COR-L47 (cell line): ENCODE data around the gene ANXA5.
"Not testable (repeated sequence)": the region's sequence is repeated elsewhere in the genome, so short reads cannot be mapped to it uniquely, and the experiment has no call there.

Experiments used
- DNase-seq: peaks from one replicate; lab custom pipeline; 2025; lab: John Stamatoyannopoulos, UW

The ANXA5 gene

GRCh38 chr4:121679267-121679666 lies 17.5 kb downstream of the ANXA5 start:
- no peak for DNase-seq

- no peak for DNase-seq
Observed at GRCh38 chr4:121677524-121677923, 19.3 kb downstream of the ANXA5 start.

GRCh38 chr4:121676345-121677075 lies 20.3 kb downstream of the ANXA5 start:
- no peak for DNase-seq

GRCh38 chr4:121675715-121676114 lies 21.1 kb downstream of the ANXA5 start:
- DNase-seq, result no peak

GRCh38 chr4:121674696-121675095 lies 22.1 kb downstream of the ANXA5 start:
- DNase-seq, result no peak

GRCh38 chr4:121674191-121674590 lies 22.6 kb downstream of the ANXA5 start:
- DNase-seq, result no peak

- DNase-seq, result no peak
Observed at GRCh38 chr4:121669163-121669550, 27.6 kb downstream of the ANXA5 start.

GRCh38 chr4:121668368-121669162 lies 28.2 kb downstream of the ANXA5 start:
- no peak for DNase-seq

- no peak for DNase-seq
Observed at GRCh38 chr4:121666091-121666679, 30.6 kb downstream of the ANXA5 start.

- DNase-seq, result no peak
Observed at GRCh38 chr4:121665371-121665770, 31.4 kb downstream of the ANXA5 start.

- no peak for DNase-seq
Observed at GRCh38 chr4:121662225-121662624, 34.6 kb downstream of the ANXA5 start.

GRCh38 chr4:121660175-121660933 lies 36.4 kb downstream of the ANXA5 start:
- DNase-seq, result not testable (repeated sequence)

- DNase-seq, result no peak
Observed at GRCh38 chr4:121658125-121658524, 38.7 kb downstream of the ANXA5 start.

GRCh38 chr4:121656269-121656641 lies 40.5 kb downstream of the ANXA5 start:
- DNase-seq, result peak; percentile 61

- DNase-seq, result no peak
Observed at GRCh38 chr4:121655320-121656268, 41.2 kb downstream of the ANXA5 start.

GRCh38 chr4:121654738-121655137 lies 42.0 kb downstream of the ANXA5 start:
- DNase-seq, result no peak

- DNase-seq, result no peak
Observed at GRCh38 chr4:121653986-121654385, 42.8 kb downstream of the ANXA5 start.

- DNase-seq, result no peak
Observed at GRCh38 chr4:121653214-121653613, 43.6 kb downstream of the ANXA5 start.

GRCh38 chr4:121651597-121651996 lies 45.2 kb downstream of the ANXA5 start:
- no peak for DNase-seq

GRCh38 chr4:121650741-121651140 lies 46.0 kb downstream of the ANXA5 start:
- no peak for DNase-seq

GRCh38 chr4:121648516-121648915 lies 48.3 kb downstream of the ANXA5 start:
- no peak for DNase-seq
